ENCODE results near the gene CMC1. TPM values are rescaled to one million over a fixed set of nuclear protein-coding genes. Genes with fewer than 3 reads are reported as not detected.

The CMC1 gene
- total RNA-seq, 1 experiment from 2014 or later: 16.5 TPM

DNA sequence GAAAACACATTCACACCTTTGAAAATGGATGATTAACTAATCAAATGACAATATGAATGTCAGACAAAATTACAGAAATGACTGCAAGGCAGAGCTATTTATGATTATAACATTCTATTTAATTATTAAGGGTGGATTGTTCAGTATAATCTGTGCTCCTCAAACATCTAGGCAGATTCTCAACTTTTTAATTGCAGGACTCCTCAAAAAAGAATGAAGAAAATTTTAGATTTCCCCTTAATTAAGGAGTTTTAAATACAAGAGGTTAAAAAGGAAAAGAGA is 22.6 kb upstream of the CMC1 start:
- Mint-ChIP-seq H3K4me1 (no peaks in the 10 kb centered on the region), H3K27ac (no peak overlapping the region), H3K4me3 (no peak overlapping the region), H3K27me3 (ENCODE audit: low read depth) (no peaks in the 10 kb centered on the region), H3K36me3 (ENCODE audit: insufficient read depth in 1 of 3, low read depth in 3 of 3) (peaks cover 0 to 5% (median 3%) of the 10 kb centered on the region in 3 experiments; a peak in 2 of 7 replicates), H3K9me3 (peaks cover 6 to 11% of the 10 kb centered on the region in 2 experiments)
- no peak overlapping the region for H3K23ac ChIP-seq (ENCODE audit: insufficient read length, low read depth, low read length)
- no peak overlapping the region for H3K56ac ChIP-seq (ENCODE audit: insufficient read length, low read depth, low read length)
- TF ChIP-seq, protein P1, sequence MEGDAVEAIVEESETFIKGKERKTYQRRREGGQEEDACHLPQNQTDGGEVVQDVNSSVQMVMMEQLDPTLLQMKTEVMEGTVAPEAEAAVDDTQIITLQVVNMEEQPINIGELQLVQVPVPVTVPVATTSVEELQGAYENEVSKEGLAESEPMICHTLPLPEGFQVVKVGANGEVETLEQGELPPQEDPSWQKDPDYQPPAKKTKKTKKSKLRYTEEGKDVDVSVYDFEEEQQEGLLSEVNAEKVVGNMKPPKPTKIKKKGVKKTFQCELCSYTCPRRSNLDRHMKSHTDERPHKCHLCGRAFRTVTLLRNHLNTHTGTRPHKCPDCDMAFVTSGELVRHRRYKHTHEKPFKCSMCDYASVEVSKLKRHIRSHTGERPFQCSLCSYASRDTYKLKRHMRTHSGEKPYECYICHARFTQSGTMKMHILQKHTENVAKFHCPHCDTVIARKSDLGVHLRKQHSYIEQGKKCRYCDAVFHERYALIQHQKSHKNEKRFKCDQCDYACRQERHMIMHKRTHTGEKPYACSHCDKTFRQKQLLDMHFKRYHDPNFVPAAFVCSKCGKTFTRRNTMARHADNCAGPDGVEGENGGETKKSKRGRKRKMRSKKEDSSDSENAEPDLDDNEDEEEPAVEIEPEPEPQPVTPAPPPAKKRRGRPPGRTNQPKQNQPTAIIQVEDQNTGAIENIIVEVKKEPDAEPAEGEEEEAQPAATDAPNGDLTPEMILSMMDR (conservative IDR thresholded peaks at IDR 0.05): no peak
- no peak overlapping the region for H3K9ac ChIP-seq (ENCODE audit: extremely low read depth, insufficient read length, low read length)
- no peak overlapping the region for H3K4me2 ChIP-seq (ENCODE audit: insufficient read depth, insufficient read length, low read length)
- H3K79me1 ChIP-seq (ENCODE audit: insufficient read depth, low read depth, low read length, poor library complexity, severe bottlenecking): no peaks in the 10 kb centered on the region
- no peak overlapping the region for H3K18ac ChIP-seq (ENCODE audit: insufficient read length, low read depth, low read length)
- H2AK5ac ChIP-seq (ENCODE audit: insufficient read length, low read length): no peak overlapping the region
- no peak overlapping the region for H4K5ac ChIP-seq (ENCODE audit: insufficient read length, low read depth, low read length)
- no peak overlapping the region for H3K14ac ChIP-seq (ENCODE audit: insufficient read depth, low read length)
- no peak overlapping the region for H3K27ac ChIP-seq (ENCODE audit: insufficient read length, low read depth, low read length)
- H2BK15ac ChIP-seq (ENCODE audit: low read depth, low read length): no peak overlapping the region
- H2BK20ac ChIP-seq (ENCODE audit: low read depth, low read length, poor library complexity, severe bottlenecking): no peak overlapping the region
- no peaks in the 10 kb centered on the region for H3K9me3 ChIP-seq (ENCODE audit: control insufficient read depth, low read depth, low read length)
- H2BK5ac ChIP-seq (ENCODE audit: insufficient read length, low read length): no peak overlapping the region
- H4K8ac ChIP-seq (replicated peaks; ENCODE audit: insufficient read length, low read depth, low read length): no peak overlapping the region
- DNase-seq: no peak
- H2BK12ac ChIP-seq (ENCODE audit: insufficient read length, low read depth, low read length): no peak overlapping the region
- H3K79me2 ChIP-seq (ENCODE audit: insufficient read depth, low read length): no peaks in the 10 kb centered on the region
- no peak overlapping the region for H4K91ac ChIP-seq (ENCODE audit: insufficient read length, low read depth, low read length)
- H3K27me3 ChIP-seq (ENCODE audit: insufficient read depth, low read length): no peaks in the 10 kb centered on the region
- H2AFZ ChIP-seq (ENCODE audit: low read length): no peak overlapping the region
- no peak overlapping the region for H3T11ph ChIP-seq (ENCODE audit: low read length)
- H3K4ac ChIP-seq (ENCODE audit: low read depth, low read length): no peak overlapping the region
- H3K23me2 ChIP-seq (ENCODE audit: insufficient read length, low read depth, low read length, poor library complexity, severe bottlenecking): no peaks in the 10 kb centered on the region
- no peaks in the 10 kb centered on the region for H3K4me1 ChIP-seq (ENCODE audit: insufficient read depth, low read length)
- no peaks in the 10 kb centered on the region for H4K20me1 ChIP-seq (ENCODE audit: control insufficient read depth, insufficient read depth, insufficient read length)
- H2BK120ac ChIP-seq (ENCODE audit: low read depth, low read length, poor library complexity, severe bottlenecking): no peak overlapping the region

Data from H9 (cell line).